Measurements from ENCODE around the gene SLC20A1. TPM values are rescaled to one million over a fixed set of nuclear protein-coding genes. Genes with fewer than 3 reads are reported as not detected.

SLC20A1 gene
- total and polyA plus RNA-seq, 2 of the 4 experiments (the other 2 are of a cell fraction) = 93.6 to 94.1 TPM

- no peak overlapping the region for H2AK9ac ChIP-seq (replicated peaks; ENCODE audit: low read depth, low read length, poor library complexity)
These were observed 36.4 kb downstream of the SLC20A1 start for GRCh38 chr2:112682101-112682500.

More at GRCh38 chr2:112682101-112682500, 36.4 kb downstream of the SLC20A1 start:
- H2BK5ac ChIP-seq (ENCODE audit: low read depth, low read length, poor library complexity, severe bottlenecking) = no peak overlapping the region
- H3K4me1 ChIP-seq (ENCODE audit: control insufficient read depth, insufficient read depth, low read length) = no peaks in the 10 kb centered on the region
- no peak overlapping the region for H3K56ac ChIP-seq (ENCODE audit: extremely low read depth, insufficient read depth, low read length)
- H3K14ac ChIP-seq (replicated peaks; ENCODE audit: low read depth, low read length) = no peak overlapping the region
- dilution Hi-C loops (cut with HindIII; ENCODE audit: low sequenced_read_pairs, unreplicated experiment) = no loop called here
- no peak overlapping the region for H2AK5ac ChIP-seq (ENCODE audit: low read depth, low read length)
- H3K23ac ChIP-seq (ENCODE audit: low read depth, low read length) = no peak overlapping the region
- no peaks in the 10 kb centered on the region for H3K9me3 ChIP-seq (ENCODE audit: control insufficient read depth, insufficient read depth, low read length)
- no peak overlapping the region for H3K4ac ChIP-seq (ENCODE audit: low read depth, low read length)
- H3K9me1 ChIP-seq (ENCODE audit: insufficient read depth, low read length) = no peaks in the 10 kb centered on the region
- H3K36me3 ChIP-seq (ENCODE audit: control insufficient read depth, insufficient read depth, low read length) = no peaks in the 10 kb centered on the region
- H2AFZ ChIP-seq (replicated peaks; ENCODE audit: low read length, poor library complexity) = no peak overlapping the region
- TF ChIP-seq FOS (IDR thresholded peaks at IDR 0.05; ENCODE audit: low read depth, low read length) (no peak), CTCF (conservative IDR thresholded peaks at IDR 0.05; ENCODE audit: low read depth, low read length) (no peak), RCOR1 (IDR thresholded peaks at IDR 0.05; ENCODE audit: insufficient replicate concordance, low read length) (no peak), CHD1 (IDR thresholded peaks at IDR 0.05; ENCODE audit: low read depth, low read length) (no peak), RFX5 (IDR thresholded peaks at IDR 0.05; ENCODE audit: low read depth, low read length) (no peak), RAD21 (IDR thresholded peaks at IDR 0.05; ENCODE audit: low read length) (no peak)
- intact Hi-C loops (cut with micrococcal nuclease) = no loop called here
- WGBS, 2 experiments (ENCODE audit: extremely low coverage in 2 of 2, insufficient read length in 1 of 2) = 100% methylated on average over 3 of the region's 7 CpGs; no CpG with 5 or more reads in 1 of the 2 experiments
- no peaks in the 10 kb centered on the region for H3K27me3 ChIP-seq (ENCODE audit: control insufficient read depth, insufficient read depth, low read length)
- H4K20me1 ChIP-seq (ENCODE audit: insufficient read depth, low read length) = no peaks in the 10 kb centered on the region
- no peak overlapping the region for H2BK120ac ChIP-seq (ENCODE audit: low read depth, low read length)
- no peak overlapping the region for H4K8ac ChIP-seq (ENCODE audit: low read depth in 2 of 2, low read length in 2 of 2)
- no peak overlapping the region for H3K18ac ChIP-seq (ENCODE audit: low read depth, low read length)
- no peak overlapping the region for H3K4me3 ChIP-seq (ENCODE audit: insufficient read depth, low read depth, low read length)
- H3K9ac ChIP-seq (ENCODE audit: low read depth, low read length) = no peak overlapping the region
- H3K27ac ChIP-seq (ENCODE audit: insufficient read depth, low read length) = no peak overlapping the region
- in situ Hi-C loops (cut with MboI; ENCODE audit: low sequenced_read_pairs) = no loop called here
- H2BK20ac ChIP-seq (ENCODE audit: low read depth, low read length) = no peak overlapping the region
- no peak overlapping the region for H2BK15ac ChIP-seq (ENCODE audit: low read depth, low read length)
- H3K4me2 ChIP-seq (ENCODE audit: low read depth, low read length) = no peak overlapping the region
- POLR2A ChIA-PET (ENCODE audit: unreplicated experiment) = no interaction called here
- CTCF ChIA-PET = interaction anchor here (0.6 kb wide), 1 partner anchor 8 kb away, joined by 3 read pairs; no protein-coding TSS in a partner anchor
- ATAC-seq (ENCODE audit: low read depth) (no peak), DNase-seq (no peak)
- no TSS peak for BruUV-seq (replicated peaks)
- H4K91ac ChIP-seq (ENCODE audit: insufficient read depth, low read depth, low read length) = no peak overlapping the region
- H4K5ac ChIP-seq (ENCODE audit: low read depth, low read length) = no peak overlapping the region
- H3K79me1 ChIP-seq (ENCODE audit: low read depth in 1 of 2, low read length in 2 of 2) = no peaks in the 10 kb centered on the region
